Midbrain (tissue), 1 donor: ENCODE data around the gene SLC8A1.

Source experiments
- DNase-seq: peaks from one replicate; lab custom pipeline; 2025; lab: John Stamatoyannopoulos, UW

Gene SLC8A1

DNA sequence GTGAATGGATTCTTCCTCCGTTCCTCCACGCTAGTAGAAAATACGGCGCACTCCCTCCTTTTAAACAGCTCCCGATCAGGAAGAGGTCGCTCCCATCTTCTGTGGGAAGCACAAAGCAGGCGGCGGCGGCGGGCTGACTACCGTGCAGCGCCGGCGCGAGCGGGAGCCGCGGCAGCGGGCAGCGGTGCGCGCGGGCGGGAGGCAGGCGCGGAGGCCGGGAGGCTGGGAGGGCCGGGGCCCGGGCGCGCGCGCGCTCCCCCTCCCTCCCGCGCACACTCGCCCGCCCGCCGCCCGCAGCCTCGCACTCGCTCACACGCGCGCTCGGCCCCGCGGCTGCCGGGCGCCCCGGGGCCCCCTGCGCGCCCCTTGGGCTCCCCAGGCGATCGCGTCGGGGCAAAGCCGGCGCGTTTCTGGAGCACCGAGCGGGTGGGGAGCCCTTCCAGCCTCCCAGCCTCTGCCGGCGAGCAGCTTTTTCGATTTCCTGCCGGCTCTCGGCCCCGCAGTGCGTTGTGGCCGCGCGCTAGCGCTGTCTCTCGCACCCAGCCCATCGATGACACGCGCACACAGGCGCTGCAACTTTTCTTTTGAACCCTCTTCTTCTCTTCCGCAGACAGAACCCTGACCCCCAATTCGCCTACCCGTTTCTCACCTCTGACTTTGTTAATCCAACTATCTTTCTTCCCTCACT lies at the start of gene SLC8A1:
Gene SLC8A1 (minus strand): TSS at position 173 of the 688 bp plus-strand sequence.
- no peak for DNase-seq

- DNase-seq = no peak
Measured at GRCh38 chr2:40499437-40499836, 47.5 kb upstream of the SLC8A1 start.

DNA sequence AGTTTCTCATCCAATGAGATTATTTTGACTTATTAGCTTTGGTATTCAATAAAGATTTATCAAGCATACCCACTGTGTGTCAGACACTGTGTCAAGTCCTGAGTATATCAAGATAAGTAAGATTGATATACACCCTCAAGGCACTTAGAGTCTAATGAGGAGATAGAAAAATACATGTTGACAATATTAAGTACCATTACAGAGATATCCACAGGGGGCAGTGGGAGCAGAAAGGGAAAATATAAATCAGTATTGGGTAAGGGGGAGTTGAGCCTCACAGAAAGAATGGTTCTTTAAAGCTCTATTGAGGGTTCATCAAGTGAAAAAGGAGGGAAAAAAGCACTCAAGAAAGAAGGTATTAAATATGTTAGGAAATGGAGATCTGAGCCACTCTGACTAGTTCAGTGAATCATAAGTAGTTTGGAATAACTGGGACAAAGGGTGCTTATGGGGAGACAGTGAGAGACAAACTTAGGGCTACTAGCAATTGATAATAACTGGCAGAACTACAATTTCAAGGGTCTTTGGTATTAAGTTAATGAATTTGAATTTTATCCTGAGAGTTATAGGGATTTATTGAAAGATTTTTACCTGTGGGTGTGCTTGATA lies 45.5 kb upstream of the SLC8A1 start:
- DNase-seq = no peak

GRCh38 chr2:40489678-40489960 lies 37.7 kb upstream of the SLC8A1 start:
- DNase-seq = no peak

GRCh38 chr2:40488927-40489677 lies 37.2 kb upstream of the SLC8A1 start:
- DNase-seq = no peak

DNA sequence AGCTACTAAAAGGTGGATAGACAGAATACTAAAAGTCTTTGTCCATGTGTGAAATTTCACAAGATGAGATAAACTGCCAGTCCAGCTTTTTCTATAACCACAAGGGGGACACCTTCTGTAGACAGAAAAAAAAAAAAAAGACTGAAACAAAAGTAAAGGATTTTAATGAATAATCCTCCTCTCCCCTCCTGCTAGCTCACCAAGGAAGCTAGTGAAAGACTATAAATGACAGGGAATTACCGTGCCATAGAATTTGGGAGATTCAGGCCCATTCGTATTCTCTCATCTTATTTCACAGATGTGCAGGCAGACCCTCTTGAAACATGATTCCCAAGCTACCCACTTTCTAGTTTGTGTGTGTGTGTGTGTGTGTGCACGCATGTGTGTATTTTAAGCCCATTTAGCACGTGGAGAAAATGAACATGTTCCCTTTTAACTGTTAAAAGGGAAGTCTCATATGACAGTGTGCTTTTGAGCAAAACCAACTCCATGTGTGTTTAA lies 36.3 kb upstream of the SLC8A1 start:
- DNase-seq = no peak

DNA sequence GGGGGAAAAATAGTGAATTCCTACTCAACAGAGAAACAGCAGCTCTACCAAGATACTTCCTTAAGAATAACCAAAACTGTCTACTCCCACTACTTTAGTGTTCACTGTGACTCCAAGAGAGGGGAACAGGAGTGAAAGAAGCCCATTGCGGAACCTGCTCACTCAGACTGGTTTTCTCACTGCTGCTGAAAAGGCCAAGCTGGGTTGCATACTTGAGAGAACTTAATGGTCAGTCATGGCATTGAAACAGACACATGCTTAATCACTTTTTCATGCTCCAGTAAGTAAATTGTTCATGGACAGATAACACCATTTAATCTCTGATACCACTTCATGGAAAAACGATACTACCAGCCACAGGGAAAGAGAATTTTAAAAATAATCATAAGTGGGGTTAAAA lies 35.7 kb upstream of the SLC8A1 start:
- DNase-seq = no peak

- DNase-seq = no peak
Measured at GRCh38 chr2:40485854-40486253, 34.0 kb upstream of the SLC8A1 start.

GRCh38 chr2:40485318-40485717 lies 33.4 kb upstream of the SLC8A1 start:
- DNase-seq = no peak

DNA sequence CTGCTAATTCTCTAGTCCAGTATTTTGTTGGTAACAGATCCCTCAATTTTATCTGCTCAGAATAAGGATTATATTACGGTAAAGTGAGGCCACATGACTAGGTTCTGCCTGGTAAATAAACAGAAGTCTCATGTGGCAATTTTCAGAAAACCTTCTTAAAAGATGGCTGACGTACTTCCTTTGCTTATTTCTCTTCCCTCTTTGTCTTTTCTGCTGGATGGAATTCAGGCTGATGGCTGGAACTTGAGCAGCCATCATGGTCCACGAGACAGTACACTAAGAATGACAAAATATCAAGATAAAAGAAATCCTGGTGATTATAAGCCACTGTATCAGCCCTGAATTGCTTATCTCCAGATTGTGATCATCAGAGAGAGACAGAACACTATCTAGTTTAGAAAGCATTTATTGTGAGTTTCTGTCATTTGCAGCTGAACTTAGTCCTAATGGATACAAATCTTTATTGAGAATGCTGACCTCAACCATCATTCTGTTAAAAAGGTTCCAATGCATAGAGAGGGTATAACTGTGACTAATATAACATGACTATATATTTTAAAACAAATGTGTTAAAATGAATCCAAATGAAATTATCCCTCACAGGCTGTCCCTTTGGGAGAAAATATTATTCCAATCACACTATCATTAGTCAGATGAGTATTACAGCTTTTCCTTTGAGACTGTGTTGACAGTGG lies 31.8 kb upstream of the SLC8A1 start:
- no peak for DNase-seq

DNA sequence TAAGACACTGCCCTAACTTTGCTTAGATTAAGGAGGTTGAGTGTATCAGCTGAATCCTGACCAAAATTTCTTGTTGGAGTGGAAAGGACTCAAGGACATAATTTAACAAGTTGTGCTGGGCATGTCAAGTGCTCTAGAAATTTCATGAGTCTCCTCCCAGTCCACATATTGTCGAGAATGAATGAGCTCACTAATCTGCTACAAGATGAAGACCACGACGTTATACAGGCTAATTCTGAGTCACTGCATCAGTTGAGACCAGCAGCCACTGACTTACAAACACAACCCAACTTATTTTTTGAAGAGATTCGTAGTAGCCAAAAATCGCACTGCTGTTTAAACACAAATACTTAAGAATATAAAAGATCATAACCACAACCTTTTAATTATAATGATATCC lies 28.7 kb upstream of the SLC8A1 start:
- DNase-seq = no peak

DNA sequence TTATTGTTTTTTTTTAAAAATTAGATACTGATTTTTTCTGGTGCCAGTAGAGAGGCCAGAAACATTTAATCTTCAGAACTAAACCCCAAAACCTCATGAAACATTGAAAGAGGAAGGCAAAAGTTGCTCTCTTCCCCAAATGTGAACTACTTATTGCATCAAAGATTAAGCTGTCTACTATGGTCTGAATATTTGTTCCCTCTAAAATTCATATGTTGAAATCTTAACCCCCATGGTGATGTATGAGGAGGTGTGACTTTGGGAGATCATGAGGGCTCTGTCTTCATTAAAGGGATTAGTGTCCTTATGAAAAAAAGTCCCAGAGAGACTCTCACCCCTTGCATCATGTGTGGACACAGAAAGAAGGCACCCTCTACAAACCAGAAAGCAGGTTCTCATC lies 28.2 kb upstream of the SLC8A1 start:
- DNase-seq = no peak

DNA sequence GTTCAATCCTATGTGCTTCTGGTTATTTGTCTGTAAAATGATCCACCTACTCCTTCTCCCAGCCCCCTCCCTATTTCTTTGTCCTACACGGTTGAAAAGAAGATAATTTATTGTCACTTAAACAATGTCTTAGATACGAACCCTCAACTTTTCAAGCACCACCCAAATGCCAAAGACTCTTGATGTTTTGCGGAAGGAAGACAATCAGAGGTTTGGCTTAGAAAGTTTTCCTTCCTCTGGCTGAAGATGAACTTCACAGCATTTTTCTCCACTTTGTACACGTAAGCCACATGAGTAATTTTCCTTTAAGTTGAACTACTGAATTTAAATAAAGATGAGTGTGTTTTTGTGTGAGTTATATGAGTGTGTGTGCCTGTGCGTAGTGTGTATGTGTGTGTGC lies 25.5 kb upstream of the SLC8A1 start:
- DNase-seq = no peak

DNA sequence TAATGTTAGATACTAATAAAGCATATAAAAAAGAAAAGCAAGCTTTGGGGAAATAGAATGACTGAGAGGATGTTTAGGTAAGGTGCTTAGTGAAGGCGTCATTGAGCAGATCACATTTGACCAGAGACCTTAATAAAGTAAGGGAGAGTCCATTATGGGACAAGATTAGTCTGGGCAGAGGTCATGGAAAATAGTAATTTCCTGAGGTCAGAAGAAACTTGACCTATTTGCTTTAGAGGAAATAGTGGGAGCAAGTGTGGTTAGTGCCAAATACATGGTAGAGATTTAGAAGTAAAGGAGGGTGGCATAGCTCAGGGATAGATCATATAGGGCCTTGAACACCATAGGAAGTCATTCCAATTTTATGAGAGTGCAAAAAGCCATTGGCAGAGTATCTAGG lies 24.5 kb upstream of the SLC8A1 start:
- DNase-seq = no peak

DNA sequence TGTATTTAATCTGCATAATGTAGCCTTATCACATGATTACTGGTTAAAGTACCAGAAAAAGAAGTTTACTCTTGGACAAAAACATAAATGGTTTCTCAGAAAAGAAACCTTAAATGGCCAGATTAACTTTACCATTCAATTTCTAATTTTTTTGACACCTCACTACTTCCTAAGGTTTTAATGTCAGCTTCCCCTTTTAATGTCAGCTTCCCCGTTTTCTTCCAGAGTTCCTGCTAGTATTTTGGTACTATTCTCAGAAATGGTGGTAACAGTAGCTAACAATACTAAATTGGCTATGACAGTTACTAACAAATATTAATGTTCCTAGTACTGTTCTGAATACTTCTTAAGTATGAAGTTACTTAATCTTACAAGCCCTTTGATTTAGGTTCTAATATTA lies 22.4 kb upstream of the SLC8A1 start:
- no peak for DNase-seq

- no peak for DNase-seq
Measured at GRCh38 chr2:40471866-40472265, 20.0 kb upstream of the SLC8A1 start.

DNA sequence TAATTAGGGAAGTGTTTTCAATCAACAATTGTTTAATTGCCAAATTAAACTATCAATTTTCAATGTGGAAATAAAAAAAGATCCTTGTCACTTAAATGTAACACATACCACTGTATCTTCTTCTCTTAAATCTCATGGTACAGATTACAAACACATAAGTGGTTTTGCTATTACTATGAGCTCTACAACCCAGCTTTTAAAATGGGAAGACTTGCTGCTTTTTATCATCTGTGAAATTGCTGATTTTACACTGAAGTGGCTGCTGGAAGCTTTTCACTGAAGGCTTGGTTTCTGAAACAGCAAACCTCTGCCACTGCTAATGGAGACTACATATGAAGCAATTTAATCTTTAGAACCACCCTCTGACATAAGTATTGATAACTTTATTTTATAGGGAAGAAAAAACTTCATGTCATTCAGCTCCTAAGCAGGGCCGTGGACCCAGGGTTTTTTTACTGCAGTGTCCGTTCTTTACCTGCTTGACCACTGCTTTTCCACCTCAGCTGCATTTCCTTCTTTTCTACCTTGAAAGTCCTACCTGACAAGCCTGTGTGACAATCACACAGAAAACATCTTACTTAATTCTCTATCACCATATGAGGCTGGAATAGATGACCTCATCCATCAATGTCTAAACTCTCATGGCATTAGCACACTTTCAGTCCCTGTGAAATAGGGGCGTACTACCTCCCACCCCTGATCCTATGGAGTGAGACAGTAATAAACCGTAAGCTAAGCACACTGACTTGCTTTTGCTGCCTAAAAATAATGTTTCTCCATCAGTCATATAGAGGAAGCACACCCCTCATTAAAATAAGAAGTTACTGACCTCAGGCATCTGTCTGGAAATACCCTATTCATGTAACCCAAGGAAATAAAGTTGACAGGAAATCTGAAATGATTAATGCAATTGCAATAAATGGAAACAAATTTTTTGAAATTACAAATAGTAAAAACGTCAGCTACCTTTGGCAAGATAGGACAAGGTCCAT lies 19.2 kb upstream of the SLC8A1 start:
- no peak for DNase-seq

GRCh38 chr2:40466935-40467572 lies 15.2 kb upstream of the SLC8A1 start:
- DNase-seq = no peak

DNA sequence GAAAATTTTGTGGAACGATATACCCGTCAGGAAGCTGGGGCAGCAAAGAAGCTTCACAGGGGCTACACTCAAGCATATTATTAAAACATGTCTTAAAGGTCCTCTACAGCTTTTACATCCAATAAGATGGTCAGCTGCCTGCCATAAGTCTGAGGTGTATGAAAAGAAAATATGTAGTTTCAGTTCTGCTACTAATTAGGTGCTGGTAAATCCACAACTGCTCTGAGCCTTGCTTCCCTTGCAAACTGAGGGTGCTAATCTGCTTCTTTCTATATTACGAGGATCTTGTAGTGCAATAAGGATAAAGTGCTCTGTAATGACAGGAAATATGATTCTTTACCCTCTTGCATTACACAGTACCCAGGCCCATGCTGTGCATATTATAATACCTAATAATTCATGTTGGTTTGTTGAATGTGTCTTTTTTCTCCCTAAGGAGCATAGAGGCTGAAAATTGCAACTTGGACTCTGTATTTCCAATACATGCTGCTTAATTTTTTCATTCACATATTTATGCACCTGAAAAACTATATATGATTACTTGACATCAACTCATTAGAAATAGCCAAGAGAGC lies 14.5 kb upstream of the SLC8A1 start:
- no peak for DNase-seq

GRCh38 chr2:40463112-40463511 lies 11.2 kb upstream of the SLC8A1 start:
- DNase-seq = no peak
